Measurements from ENCODE around the gene RBAK. TPM values are rescaled to one million over a fixed set of nuclear protein-coding genes. Genes with fewer than 3 reads are reported as not detected.

RBAK gene
- total and polyA plus RNA-seq, 2 donors (not counting 1 experiment from before 2014, with no cell fraction given) = 3.7 to 20.3 TPM

GRCh38 chr7:4996696-4997222 is 48.9 kb upstream of the RBAK start:
- DNase-seq = no peak
- POLR2A ChIA-PET = no interaction called here
- Histone ChIP-seq H4K20me1 (ENCODE audit: control insufficient read depth, insufficient read depth, low read length, poor library complexity, severe bottlenecking) (no peaks in the 10 kb centered on the region), H3K4me1 (ENCODE audit: control insufficient read depth in 2 of 2, insufficient read depth in 2 of 2, low read length in 2 of 2) (no peaks in the 10 kb centered on the region), H3K4me3 (ENCODE audit: control extremely low read depth in 1 of 5, extremely low read depth in 1 of 5, insufficient read depth in 1 of 5, low read depth in 2 of 5, low read length in 4 of 5) (no peak overlapping the region), H3K9me3 (ENCODE audit: control extremely low read depth in 1 of 3, control insufficient read depth in 2 of 3, insufficient read depth in 1 of 3, low read length in 2 of 3) (no peaks in the 10 kb centered on the region), H2AFZ (ENCODE audit: insufficient read depth, low read depth, low read length, poor library complexity, severe bottlenecking) (no peak overlapping the region), H3K36me3 (replicated peaks in 1 of 2; ENCODE audit: control extremely low read depth in 1 of 2, control insufficient read depth in 1 of 2, extremely low read depth in 1 of 2, insufficient read depth in 2 of 2, low read length in 1 of 2) (peaks cover 0 to 53% of the 10 kb centered on the region in 2 experiments), H3K4me2 (replicated peaks; ENCODE audit: low read depth, low read length, poor library complexity, severe bottlenecking) (no peak overlapping the region), H3K27me3 (replicated peaks in 1 of 4; ENCODE audit: control extremely low read depth in 1 of 4, control insufficient read depth in 3 of 4, insufficient read depth in 4 of 4, low read length in 3 of 4) (no peaks in the 10 kb centered on the region), H3K79me2 (ENCODE audit: control insufficient read depth, insufficient read depth, low read length) (no peaks in the 10 kb centered on the region), H3K27ac (ENCODE audit: low read length in 2 of 2) (no peak overlapping the region), H3K9ac (ENCODE audit: low read length) (no peak overlapping the region)
- intact Hi-C loops (cut with micrococcal nuclease) = no loop called here
- TF ChIP-seq EZH2 (IDR thresholded peaks at IDR 0.05; ENCODE audit: borderline replicate concordance, insufficient read depth, low read depth, low read length, poor library complexity, severe bottlenecking) (no peak), CTCF (IDR thresholded peaks at IDR 0.05) (no peak)
- WGBS (ENCODE audit: insufficient coverage) = 96% methylated on average over 7 of the region's 7 CpGs
- no peak for ATAC-seq (ENCODE audit: low read depth)
- CTCF ChIA-PET = no interaction called here
- Mint-ChIP-seq H3K9me3 (ENCODE audit: insufficient read depth) (no peaks in the 10 kb centered on the region), H3K4me3 (no peak overlapping the region), H3K4me1 (no peaks in the 10 kb centered on the region), H3K27ac (no peak overlapping the region), H3K27me3 (no peaks in the 10 kb centered on the region)

DNA sequence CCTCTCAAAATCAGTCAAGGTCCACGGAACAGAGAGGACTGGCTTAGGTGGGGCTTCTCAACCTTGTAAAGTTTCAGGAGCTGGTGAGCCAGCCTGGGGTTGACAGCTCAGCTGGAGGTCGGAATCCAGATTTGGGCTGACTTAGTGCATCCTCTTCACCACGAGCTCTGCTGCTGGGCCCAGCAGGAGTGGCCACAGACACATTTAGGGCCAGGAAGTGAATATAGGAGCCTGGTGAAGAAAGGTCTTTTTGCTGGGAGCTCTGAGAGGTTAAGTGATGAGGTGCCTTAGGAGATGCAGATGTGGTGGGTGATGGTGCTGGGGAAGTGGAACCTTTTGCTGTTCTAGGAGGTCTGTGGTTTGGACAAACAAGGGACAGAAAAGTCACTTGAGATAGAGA is 47.4 kb upstream of the RBAK start:
- no peak for DNase-seq
- Histone ChIP-seq H3K4me2 (replicated peaks; ENCODE audit: low read depth, low read length, poor library complexity, severe bottlenecking) (no peak overlapping the region), H3K27me3 (replicated peaks in 1 of 4; ENCODE audit: control extremely low read depth in 1 of 4, control insufficient read depth in 3 of 4, insufficient read depth in 4 of 4, low read length in 3 of 4) (no peaks in the 10 kb centered on the region), H2AFZ (ENCODE audit: insufficient read depth, low read depth, low read length, poor library complexity, severe bottlenecking) (no peak overlapping the region), H3K9me3 (ENCODE audit: control extremely low read depth in 1 of 3, control insufficient read depth in 2 of 3, insufficient read depth in 1 of 3, low read length in 2 of 3) (no peaks in the 10 kb centered on the region), H3K4me3 (ENCODE audit: control extremely low read depth in 1 of 5, extremely low read depth in 1 of 5, insufficient read depth in 1 of 5, low read depth in 2 of 5, low read length in 4 of 5) (no peak overlapping the region), H3K4me1 (ENCODE audit: control insufficient read depth in 2 of 2, insufficient read depth in 2 of 2, low read length in 2 of 2) (no peaks in the 10 kb centered on the region), H3K9ac (ENCODE audit: low read length) (no peak overlapping the region), H3K36me3 (replicated peaks in 1 of 2; ENCODE audit: control extremely low read depth in 1 of 2, control insufficient read depth in 1 of 2, extremely low read depth in 1 of 2, insufficient read depth in 2 of 2, low read length in 1 of 2) (peaks cover 0 to 40% of the 10 kb centered on the region in 2 experiments), H3K79me2 (ENCODE audit: control insufficient read depth, insufficient read depth, low read length) (no peaks in the 10 kb centered on the region), H3K27ac (ENCODE audit: low read length in 2 of 2) (no peak overlapping the region), H4K20me1 (ENCODE audit: control insufficient read depth, insufficient read depth, low read length, poor library complexity, severe bottlenecking) (no peaks in the 10 kb centered on the region)
- Mint-ChIP-seq H3K9me3 (ENCODE audit: insufficient read depth) (no peaks in the 10 kb centered on the region), H3K4me1 (no peaks in the 10 kb centered on the region), H3K27ac (peak overlapping the region; percentile 50), H3K27me3 (no peaks in the 10 kb centered on the region), H3K4me3 (no peak overlapping the region)
- CTCF ChIA-PET = no interaction called here
- intact Hi-C loops (cut with micrococcal nuclease) = no loop called here
- ATAC-seq (ENCODE audit: low read depth) = no peak
- 100% methylated on average over 3 of the region's 3 CpGs for WGBS (ENCODE audit: insufficient coverage)
- POLR2A ChIA-PET = interaction anchor here (0.6 kb wide), 1 partner anchor 567 kb away, joined by 6 read pairs; no protein-coding TSS in a partner anchor
- TF ChIP-seq EZH2 (IDR thresholded peaks at IDR 0.05; ENCODE audit: borderline replicate concordance, insufficient read depth, low read depth, low read length, poor library complexity, severe bottlenecking) (no peak), CTCF (IDR thresholded peaks at IDR 0.05) (no peak)
